SU-DHL-6 (cell line): ENCODE results near the gene RAB33A.

ENCODE experiments used
- CTCF ChIP-seq: fragments of 200-600 bp; sonication (generic); IDR thresholded peaks from one replicate; pipeline ENCODE4 v1.5.1; 2017; ENCODE audit warnings: antibody characterized with exemption, mild to moderate bottlenecking, low read length, moderate library complexity; ENCODE audit not compliant: insufficient read depth, poor library complexity, severe bottlenecking
- EZH2phosphoT487 ChIP-seq: fragments of 200-600 bp; sonication (generic), shearing (Covaris generic); conservative IDR thresholded peaks from 2 replicates; pipeline ENCODE4 v1.6.1; 2018; ENCODE audit warnings: mild to moderate bottlenecking, antibody characterized with exemption, low read length, moderate library complexity, mixed read lengths

GRCh38 chrX:130130990-130131389, 40.8 kb upstream of the RAB33A start:
- no peak for TF ChIP-seq CTCF
- TF ChIP-seq EZH2phosphoT487: no peak
